ENCODE results near the gene ADAMTS17. TPM values are rescaled to one million over a fixed set of nuclear protein-coding genes. Genes with fewer than 3 reads are reported as not detected.

Gene ADAMTS17, protein sequence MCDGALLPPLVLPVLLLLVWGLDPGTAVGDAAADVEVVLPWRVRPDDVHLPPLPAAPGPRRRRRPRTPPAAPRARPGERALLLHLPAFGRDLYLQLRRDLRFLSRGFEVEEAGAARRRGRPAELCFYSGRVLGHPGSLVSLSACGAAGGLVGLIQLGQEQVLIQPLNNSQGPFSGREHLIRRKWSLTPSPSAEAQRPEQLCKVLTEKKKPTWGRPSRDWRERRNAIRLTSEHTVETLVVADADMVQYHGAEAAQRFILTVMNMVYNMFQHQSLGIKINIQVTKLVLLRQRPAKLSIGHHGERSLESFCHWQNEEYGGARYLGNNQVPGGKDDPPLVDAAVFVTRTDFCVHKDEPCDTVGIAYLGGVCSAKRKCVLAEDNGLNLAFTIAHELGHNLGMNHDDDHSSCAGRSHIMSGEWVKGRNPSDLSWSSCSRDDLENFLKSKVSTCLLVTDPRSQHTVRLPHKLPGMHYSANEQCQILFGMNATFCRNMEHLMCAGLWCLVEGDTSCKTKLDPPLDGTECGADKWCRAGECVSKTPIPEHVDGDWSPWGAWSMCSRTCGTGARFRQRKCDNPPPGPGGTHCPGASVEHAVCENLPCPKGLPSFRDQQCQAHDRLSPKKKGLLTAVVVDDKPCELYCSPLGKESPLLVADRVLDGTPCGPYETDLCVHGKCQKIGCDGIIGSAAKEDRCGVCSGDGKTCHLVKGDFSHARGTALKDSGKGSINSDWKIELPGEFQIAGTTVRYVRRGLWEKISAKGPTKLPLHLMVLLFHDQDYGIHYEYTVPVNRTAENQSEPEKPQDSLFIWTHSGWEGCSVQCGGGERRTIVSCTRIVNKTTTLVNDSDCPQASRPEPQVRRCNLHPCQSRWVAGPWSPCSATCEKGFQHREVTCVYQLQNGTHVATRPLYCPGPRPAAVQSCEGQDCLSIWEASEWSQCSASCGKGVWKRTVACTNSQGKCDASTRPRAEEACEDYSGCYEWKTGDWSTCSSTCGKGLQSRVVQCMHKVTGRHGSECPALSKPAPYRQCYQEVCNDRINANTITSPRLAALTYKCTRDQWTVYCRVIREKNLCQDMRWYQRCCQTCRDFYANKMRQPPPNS
- total RNA-seq = 15.1 and 15.2 TPM in 2 replicates

GRCh38 chr15:100341750-100342560 lies at the start of gene ADAMTS17:
TSS of gene ADAMTS17 (minus strand) at chr15:100341975. CDS start at chr15:100341899, 76 bp downstream.

Other genes with a start within 250 kb of the ADAMTS17 start
- not detected in 2 replicates for gene CERS3, start 187.0 kb upstream of the ADAMTS17 start, total RNA-seq